Activated CD4-positive, alpha-beta T cell treated with anti-CD3 and anti-CD28 coated beads, Interleukin-2, amount 50 U/mL, for 24 hours (primary cell): Measurements from ENCODE around the gene RIMS4.

Source experiments
- DNase-seq, 2 donors: peaks; one replicate each; pipeline ENCODE4 v3.0.0-alpha.2; 2020; ENCODE audit warnings: low read depth in 1 of 2, low spot score in 1 of 2

The RIMS4 gene

GRCh38 chr20:44810391-44811149 lies at the start of gene RIMS4:
RIMS4 (minus strand) TSS chr20:44810546; CDS start chr20:44810271, 275 bp downstream.
- no peak for DNase-seq

GRCh38 chr20:44858606-44859360 lies 48.4 kb upstream of the RIMS4 start:
- DNase-seq = no peak

- no peak for DNase-seq
Measured at GRCh38 chr20:44856856-44857448, 46.6 kb upstream of the RIMS4 start.

- no peak for DNase-seq
Measured at GRCh38 chr20:44856442-44856841, 46.1 kb upstream of the RIMS4 start.

- DNase-seq = no peak
Measured at GRCh38 chr20:44851545-44851944, 41.2 kb upstream of the RIMS4 start.

GRCh38 chr20:44850837-44851236 lies 40.5 kb upstream of the RIMS4 start:
- DNase-seq = no peak

GRCh38 chr20:44850272-44850671 lies 39.9 kb upstream of the RIMS4 start:
- DNase-seq = no peak

GRCh38 chr20:44849703-44850102 lies 39.4 kb upstream of the RIMS4 start:
- no peak for DNase-seq

GRCh38 chr20:44848254-44849015 lies 38.1 kb upstream of the RIMS4 start:
- no peak for DNase-seq

- no peak for DNase-seq
Measured at GRCh38 chr20:44843876-44844275, 33.5 kb upstream of the RIMS4 start.

GRCh38 chr20:44841955-44842354 lies 31.6 kb upstream of the RIMS4 start:
- no peak for DNase-seq

GRCh38 chr20:44840826-44841225 lies 30.5 kb upstream of the RIMS4 start:
- no peak for DNase-seq

GRCh38 chr20:44839481-44839880 lies 29.1 kb upstream of the RIMS4 start:
- no peak for DNase-seq

GRCh38 chr20:44838521-44838920 lies 28.2 kb upstream of the RIMS4 start:
- no peak for DNase-seq

- DNase-seq = no peak
Measured at GRCh38 chr20:44837946-44838345, 27.6 kb upstream of the RIMS4 start.

- no peak for DNase-seq
Measured at GRCh38 chr20:44836601-44837120, 26.3 kb upstream of the RIMS4 start.

- no peak for DNase-seq
Measured at GRCh38 chr20:44835661-44836221, 25.4 kb upstream of the RIMS4 start.

GRCh38 chr20:44835116-44835515 lies 24.8 kb upstream of the RIMS4 start:
- DNase-seq = no peak

GRCh38 chr20:44834693-44835092 lies 24.3 kb upstream of the RIMS4 start:
- DNase-seq = no peak

- DNase-seq = no peak
Measured at GRCh38 chr20:44833437-44833836, 23.1 kb upstream of the RIMS4 start.

GRCh38 chr20:44832724-44833123 lies 22.4 kb upstream of the RIMS4 start:
- DNase-seq = no peak
